Activated T-helper 2 cell treated with anti-CD3 and anti-CD28 coated beads, Interferon-gamma antibody, Interleukin-2, Interleukin-4, amounts not matched to agents 10 μg/mL and 5 μg/mL and 100 μg/mL, durations not matched to agents 14 hours and 24 hours and 36 hours (primary cell): ENCODE measurements around the gene ZSWIM3. TPM values are rescaled to one million over a fixed set of nuclear protein-coding genes. Genes with fewer than 3 reads are reported as not detected.
"Not testable (repeated sequence)": the region's sequence is repeated elsewhere in the genome, so short reads cannot be mapped to it uniquely, and the experiment has no call there.

Source experiments
- DNase-seq: peaks from one replicate; pipeline ENCODE4 v3.0.0; 2021; ENCODE audit warnings: low spot score
- H3K27ac Mint-ChIP-seq: one replicate; pipeline ENCODE4 v1.8.0; 2021; ENCODE audit warnings: mixed read lengths
- H3K27me3 Mint-ChIP-seq: one replicate; pipeline ENCODE4 v1.8.0; 2021; ENCODE audit warnings: low read depth, mixed read lengths
- H3K36me3 Mint-ChIP-seq: one replicate; pipeline ENCODE4 v1.8.0; 2021; ENCODE audit warnings: low read depth, mixed read lengths
- H3K4me1 Mint-ChIP-seq: one replicate; pipeline ENCODE4 v1.8.0; 2021; ENCODE audit warnings: low read depth, mixed read lengths
- H3K4me3 Mint-ChIP-seq: one replicate; pipeline ENCODE4 v1.8.0; 2021; ENCODE audit warnings: low read depth, mild to moderate bottlenecking, moderate library complexity, mixed read lengths
- H3K9me3 Mint-ChIP-seq: one replicate; pipeline ENCODE4 v1.8.0; 2021; ENCODE audit warnings: mixed read lengths
- intact Hi-C: fragments of 100-400 bp; cut with micrococcal nuclease; formaldehyde crosslinking; loops from one replicate; pipeline ENCODE4 v1.15.1; 2023
- total RNA-seq: library from RNA; stranded (reverse); gene quantifications from 2 replicates; pipeline ENCODE4 v1.2.3, GENCODE V29; 2022

The ZSWIM3 gene
- total RNA-seq, 1 donor from 2014 or later = 6.2 TPM

- H3K9me3 Mint-ChIP-seq, H3K27me3 Mint-ChIP-seq, DNase-seq, intact Hi-C loops, H3K36me3 Mint-ChIP-seq, H3K4me3 Mint-ChIP-seq, H3K4me1 Mint-ChIP-seq, H3K27ac Mint-ChIP-seq: not testable (repeated sequence)
Measured at GRCh38 chr20:45874104-45874481, 16.7 kb downstream of the ZSWIM3 start.

GRCh38 chr20:45874576-45874975, 17.2 kb downstream of the ZSWIM3 start:
- Mint-ChIP-seq H3K9me3 (no peaks in the 10 kb centered on the region), H3K27me3 (no peaks in the 10 kb centered on the region), H3K4me1 (peaks cover 7% of the 10 kb centered on the region), H3K27ac (no peak overlapping the region), H3K36me3 (peaks cover 3% of the 10 kb centered on the region), H3K4me3 (no peak overlapping the region)
- DNase-seq = no peak
- intact Hi-C loops = no loop called here

GRCh38 chr20:45878076-45878761, 20.8 kb downstream of the ZSWIM3 start:
- Mint-ChIP-seq H3K4me1 (peaks cover 23% of the 10 kb centered on the region), H3K4me3 (no peak overlapping the region), H3K27me3 (no peaks in the 10 kb centered on the region), H3K9me3 (no peaks in the 10 kb centered on the region), H3K27ac (no peak overlapping the region), H3K36me3 (peaks cover 20% of the 10 kb centered on the region)
- no peak for DNase-seq
- intact Hi-C loops = no loop called here

- intact Hi-C loops = loop anchor here (1.0 to 10.0 kb wide), 2 partner anchors 24 to 86 kb away; partner anchors contain the start of genes ACOT8, DNTTIP1, WFDC3 and ZSWIM3
- peak within 1 kb of the TSS; percentile 95 for H3K4me3 Mint-ChIP-seq
- peaks cover 31% of the 10 kb centered on the region for H3K4me1 Mint-ChIP-seq
- peaks cover 37% of the 10 kb centered on the region for H3K36me3 Mint-ChIP-seq
- DNase-seq = peak; percentile 98
- H3K27me3 Mint-ChIP-seq = no peaks in the 10 kb centered on the region
- peak within 1 kb of the TSS; percentile 81 for H3K27ac Mint-ChIP-seq
- no peaks in the 10 kb centered on the region for H3K9me3 Mint-ChIP-seq
Measured at GRCh38 chr20:45880988-45881788, 23.8 kb downstream of the ZSWIM3 start, which contains the start of gene ZSWIM1. Gene ZSWIM1, plus strand, starts transcription at chr20:45881227. Its CDS starts 1,366 bp downstream, at chr20:45882593.

GRCh38 chr20:45882469-45883099, 25.2 kb downstream of the ZSWIM3 start:
- no peak for DNase-seq
- H3K9me3 Mint-ChIP-seq = no peaks in the 10 kb centered on the region

GRCh38 chr20:45883100-45883469, 25.7 kb downstream of the ZSWIM3 start:
- no peaks in the 10 kb centered on the region for H3K27me3 Mint-ChIP-seq
- DNase-seq = no peak
- H3K36me3 Mint-ChIP-seq = peaks cover 41% of the 10 kb centered on the region
- peak overlapping the region; percentile 43 for H3K4me3 Mint-ChIP-seq
- no peak overlapping the region for H3K27ac Mint-ChIP-seq
- intact Hi-C loops = loop anchor here (10.0 kb wide), 1 partner anchor 88 kb away; the partner anchor contains the start of genes DNTTIP1 and WFDC3
- peaks cover 33% of the 10 kb centered on the region for H3K4me1 Mint-ChIP-seq
- no peaks in the 10 kb centered on the region for H3K9me3 Mint-ChIP-seq

More at GRCh38 chr20:45882469-45883099, 25.2 kb downstream of the ZSWIM3 start:
- peak overlapping the region; percentile 66 for H3K4me3 Mint-ChIP-seq
- H3K4me1 Mint-ChIP-seq = peaks cover 33% of the 10 kb centered on the region
- peaks cover 41% of the 10 kb centered on the region for H3K36me3 Mint-ChIP-seq
- intact Hi-C loops = loop anchor here (10.0 kb wide), 1 partner anchor 88 kb away; the partner anchor contains the start of genes DNTTIP1 and WFDC3
- H3K27ac Mint-ChIP-seq = no peak overlapping the region
- no peaks in the 10 kb centered on the region for H3K27me3 Mint-ChIP-seq

- no peak overlapping the region for H3K4me3 Mint-ChIP-seq
- intact Hi-C loops = loop anchor here (5.0 to 10.0 kb wide), 2 partner anchors 74 to 92 kb away; partner anchors contain the start of genes DNTTIP1, UBE2C and WFDC3
- no peak overlapping the region for H3K27ac Mint-ChIP-seq
- peaks cover 33% of the 10 kb centered on the region for H3K4me1 Mint-ChIP-seq
- DNase-seq = no peak
- H3K9me3 Mint-ChIP-seq = no peaks in the 10 kb centered on the region
- H3K36me3 Mint-ChIP-seq = peaks cover 32% of the 10 kb centered on the region
- no peaks in the 10 kb centered on the region for H3K27me3 Mint-ChIP-seq
Measured at GRCh38 chr20:45886590-45887345, 29.4 kb downstream of the ZSWIM3 start.

GRCh38 chr20:45887346-45887715, 29.9 kb downstream of the ZSWIM3 start, which contains the start of gene SPATA25:
Gene SPATA25, minus strand, starts transcription at chr20:45887622. Its CDS starts 32 bp downstream, at chr20:45887590.
- Mint-ChIP-seq H3K36me3 (peaks cover 30% of the 10 kb centered on the region), H3K4me3 (no peak within 1 kb of the TSS), H3K9me3 (no peaks in the 10 kb centered on the region), H3K27ac (no peak within 1 kb of the TSS), H3K4me1 (peaks cover 34% of the 10 kb centered on the region), H3K27me3 (no peaks in the 10 kb centered on the region)
- intact Hi-C loops = loop anchor here (5.0 to 10.0 kb wide), 2 partner anchors 75 to 93 kb away; partner anchors contain the start of genes DNTTIP1, UBE2C and WFDC3
- no peak for DNase-seq

- intact Hi-C loops = loop anchor here (5.0 to 10.0 kb wide), 2 partner anchors 76 to 94 kb away; partner anchors contain the start of genes DNTTIP1, UBE2C and WFDC3
- no peak for DNase-seq
- Mint-ChIP-seq H3K36me3 (peaks cover 17% of the 10 kb centered on the region), H3K9me3 (no peaks in the 10 kb centered on the region), H3K27me3 (no peaks in the 10 kb centered on the region), H3K4me1 (peaks cover 32% of the 10 kb centered on the region), H3K4me3 (no peak overlapping the region), H3K27ac (no peak overlapping the region)
Measured at GRCh38 chr20:45888681-45889080, 31.3 kb downstream of the ZSWIM3 start.

- DNase-seq = no peak
- H3K9me3 Mint-ChIP-seq = no peaks in the 10 kb centered on the region
- intact Hi-C loops = loop anchor here (2.0 to 10.0 kb wide), 2 partner anchors 44 to 84 kb away; partner anchors contain the start of genes PCIF1 and ZNF335
- peaks cover 29% of the 10 kb centered on the region for H3K4me1 Mint-ChIP-seq
- H3K27ac Mint-ChIP-seq = peak overlapping the region; percentile 75
- H3K4me3 Mint-ChIP-seq = peak overlapping the region; percentile 87
- peaks cover 13% of the 10 kb centered on the region for H3K36me3 Mint-ChIP-seq
- no peaks in the 10 kb centered on the region for H3K27me3 Mint-ChIP-seq
Measured at GRCh38 chr20:45890077-45890984, 32.9 kb downstream of the ZSWIM3 start.
